HG02798 (cell line): ENCODE results near the gene TMEM214.
"Not testable (repeated sequence)": the region's sequence is repeated elsewhere in the genome, so short reads cannot be mapped to it uniquely, and the experiment has no call there.

Source experiments
- ATAC-seq: cut with Tn5 transposase; IDR thresholded peaks from one replicate; pipeline ENCODE4 v1.9.1; 2021; ENCODE audit warnings: mild to moderate bottlenecking; ENCODE audit not compliant: unreplicated experiment, poor library complexity

TMEM214 gene

DNA sequence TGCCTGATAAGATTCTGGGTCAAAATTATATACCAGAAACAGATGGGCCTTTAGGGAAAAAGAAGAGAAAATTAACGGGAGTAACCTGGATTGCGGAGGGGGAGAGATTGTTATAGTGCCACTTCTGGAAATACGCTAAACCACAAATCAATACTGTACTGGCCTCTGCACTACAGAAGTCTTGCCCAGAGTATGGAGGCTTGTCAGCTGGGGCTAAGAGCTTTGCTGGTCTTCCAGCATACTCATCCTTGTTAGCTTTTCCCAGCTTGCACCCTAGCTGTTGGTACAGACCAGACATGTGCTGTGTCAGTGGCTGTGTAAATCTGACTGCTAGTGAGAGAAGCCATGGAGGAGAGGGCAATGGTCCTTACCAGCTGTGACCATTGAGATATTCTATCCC, 27.6 kb downstream of the TMEM214 start:
- no peak for ATAC-seq

DNA sequence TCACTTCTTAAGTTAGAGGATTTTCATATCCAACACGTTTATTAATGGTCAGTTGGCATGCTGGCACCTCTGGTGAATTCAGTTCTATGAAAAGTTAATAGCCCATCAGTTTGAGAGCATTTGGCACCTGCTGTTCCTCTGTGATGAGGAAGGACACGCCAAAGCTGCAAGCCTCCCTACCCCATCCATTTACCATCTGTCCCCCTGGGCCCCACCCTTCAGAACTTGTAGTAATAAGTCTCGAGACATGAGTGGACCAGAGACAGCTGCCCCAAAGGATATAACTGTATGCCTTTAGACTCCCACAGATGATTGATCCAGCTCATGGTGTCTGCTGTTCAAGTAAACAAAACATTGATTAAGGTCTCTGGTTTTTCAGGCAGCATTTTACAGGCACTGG, 32.4 kb downstream of the TMEM214 start:
- no peak for ATAC-seq

DNA sequence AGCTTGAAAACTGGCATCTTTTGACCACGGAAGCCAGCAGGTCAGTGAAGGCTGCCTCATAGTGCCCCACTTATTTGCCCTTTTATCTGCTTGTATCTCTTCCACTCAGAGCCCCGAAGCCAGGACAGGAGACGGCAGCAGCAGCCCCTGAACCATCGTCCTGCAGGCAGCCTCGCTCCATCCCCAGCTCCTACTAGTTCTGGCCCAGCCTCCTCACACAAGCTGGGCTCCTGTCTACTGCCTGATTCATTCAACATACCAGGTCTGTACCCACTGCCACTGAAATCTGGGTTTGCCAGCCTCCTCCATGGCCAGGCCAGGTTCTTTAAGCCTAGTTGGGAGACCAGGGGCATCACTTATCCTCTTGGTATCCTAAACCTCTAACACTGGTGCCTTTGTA, 34.6 kb downstream of the TMEM214 start:
- ATAC-seq, result no peak

DNA sequence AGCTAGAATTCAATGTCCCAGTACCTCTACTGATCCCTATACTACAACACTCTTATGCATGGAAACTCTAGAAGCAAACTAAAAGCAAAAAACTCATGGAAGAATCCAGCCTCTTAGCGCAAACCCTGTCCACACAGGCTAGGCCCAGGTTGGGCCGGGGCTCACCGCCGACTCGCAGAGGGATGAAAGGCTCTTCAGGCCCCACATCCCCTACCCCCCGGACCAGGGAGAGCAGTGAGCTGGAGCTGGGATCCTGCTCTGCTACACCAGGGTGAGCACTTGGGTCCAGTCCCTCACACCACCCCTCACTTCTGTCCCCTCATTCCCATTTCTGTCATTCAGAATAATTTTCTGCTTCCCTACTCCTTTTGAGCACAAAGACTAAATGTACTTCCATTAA, 36.7 kb downstream of the TMEM214 start:
- no peak for ATAC-seq

DNA sequence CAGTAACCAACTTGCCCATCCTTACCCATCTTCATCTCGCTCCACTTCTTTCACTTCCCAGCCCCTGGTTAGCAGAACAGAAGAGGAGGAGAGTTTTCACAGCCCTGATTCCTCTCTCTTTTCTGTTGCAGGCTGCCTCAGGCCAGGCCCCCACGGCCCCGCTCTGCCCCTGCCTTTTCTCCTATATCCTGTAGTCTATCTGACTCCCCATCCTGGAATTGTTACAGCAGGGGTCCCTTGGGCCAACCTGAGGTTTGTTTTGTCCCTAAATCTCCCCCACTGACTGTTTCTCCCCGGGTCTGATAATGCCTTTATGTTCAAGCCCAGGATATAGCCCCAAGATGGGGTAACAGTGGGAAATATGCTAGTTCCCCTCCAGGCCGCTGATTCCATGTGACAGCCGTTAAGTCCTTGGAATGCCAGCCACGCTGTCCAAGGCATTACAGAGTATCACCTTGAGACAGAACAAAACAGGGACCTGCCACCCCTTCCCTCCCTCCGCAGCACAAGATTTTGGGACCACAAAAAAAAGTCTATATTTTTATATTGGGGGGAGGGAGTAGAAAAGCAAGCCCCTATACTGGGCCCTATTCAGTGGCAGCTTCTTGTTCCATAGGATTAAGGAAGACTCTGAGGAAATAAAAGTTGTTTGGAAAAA, 37.3 kb downstream of the TMEM214 start:
- ATAC-seq, result no peak

DNA sequence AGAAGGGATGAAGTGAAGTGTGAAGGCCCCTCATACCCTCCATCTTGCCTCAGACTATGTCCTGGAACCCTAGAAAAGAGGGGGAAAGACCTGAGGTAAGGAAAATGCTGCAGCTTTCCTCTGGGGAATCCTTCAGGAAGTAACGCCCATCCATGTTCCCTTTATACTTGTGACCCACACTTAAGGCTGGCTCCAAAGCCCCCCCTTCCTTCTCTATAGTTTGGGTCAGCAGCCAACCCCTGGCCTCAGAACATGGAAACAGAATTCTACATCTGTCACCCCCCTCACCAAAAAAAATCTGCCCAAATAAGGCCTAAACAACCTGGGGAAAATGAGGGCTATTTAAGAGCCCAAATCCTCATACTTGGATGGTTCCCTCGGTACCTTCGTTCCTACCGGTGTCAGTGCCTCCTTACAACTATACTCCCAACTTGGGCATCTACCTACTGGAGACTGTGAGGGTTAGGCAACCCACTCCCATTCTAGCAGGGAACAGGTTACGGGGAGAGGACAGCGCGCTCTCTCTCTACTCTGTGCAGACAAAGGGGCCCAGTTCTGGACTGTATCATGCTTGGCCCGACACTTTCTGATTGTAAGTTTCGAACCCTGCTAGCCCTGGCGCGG, 38.0 kb downstream of the TMEM214 start:
- ATAC-seq, result no peak

DNA sequence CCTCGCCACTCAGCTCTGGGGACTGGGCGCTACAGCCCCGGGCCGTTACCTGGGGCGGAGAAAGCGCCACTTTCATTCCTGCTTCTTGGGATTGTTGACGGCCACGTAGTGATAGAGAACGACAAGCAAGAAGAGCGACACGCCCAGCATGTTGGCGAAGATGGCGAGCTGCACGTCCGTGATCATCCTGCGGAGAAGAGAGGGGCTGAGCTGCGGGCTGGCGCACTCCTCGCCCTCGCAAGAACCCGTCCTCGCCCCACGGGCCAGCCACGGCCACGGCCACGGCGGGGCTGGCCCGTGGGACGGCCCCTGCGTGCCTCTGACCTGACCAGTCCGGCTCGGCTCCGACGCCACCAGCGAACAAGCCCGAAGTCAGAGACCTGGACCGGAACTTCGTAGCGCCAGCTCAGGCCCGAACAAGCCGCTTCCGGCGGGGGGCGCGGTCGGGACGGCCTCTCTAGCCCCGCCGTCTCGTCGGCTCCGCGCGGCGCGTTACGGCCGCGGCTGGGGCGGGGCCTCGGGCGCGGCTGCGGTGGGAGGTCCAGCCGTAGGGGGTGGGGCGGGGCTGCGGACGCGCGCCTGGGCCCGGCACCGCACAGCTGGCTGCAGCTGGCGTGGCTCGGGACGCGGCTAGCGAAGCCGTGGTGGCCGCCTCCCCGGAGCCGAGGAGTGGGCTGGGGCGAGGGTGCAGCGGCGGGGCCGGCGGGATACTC, 38.7 kb downstream of the TMEM214 start, which contains the start of gene OST4:
OST4 (minus strand) TSS at position 378 of the 713 bp plus-strand sequence.
- ATAC-seq, result peak; percentile 93

DNA sequence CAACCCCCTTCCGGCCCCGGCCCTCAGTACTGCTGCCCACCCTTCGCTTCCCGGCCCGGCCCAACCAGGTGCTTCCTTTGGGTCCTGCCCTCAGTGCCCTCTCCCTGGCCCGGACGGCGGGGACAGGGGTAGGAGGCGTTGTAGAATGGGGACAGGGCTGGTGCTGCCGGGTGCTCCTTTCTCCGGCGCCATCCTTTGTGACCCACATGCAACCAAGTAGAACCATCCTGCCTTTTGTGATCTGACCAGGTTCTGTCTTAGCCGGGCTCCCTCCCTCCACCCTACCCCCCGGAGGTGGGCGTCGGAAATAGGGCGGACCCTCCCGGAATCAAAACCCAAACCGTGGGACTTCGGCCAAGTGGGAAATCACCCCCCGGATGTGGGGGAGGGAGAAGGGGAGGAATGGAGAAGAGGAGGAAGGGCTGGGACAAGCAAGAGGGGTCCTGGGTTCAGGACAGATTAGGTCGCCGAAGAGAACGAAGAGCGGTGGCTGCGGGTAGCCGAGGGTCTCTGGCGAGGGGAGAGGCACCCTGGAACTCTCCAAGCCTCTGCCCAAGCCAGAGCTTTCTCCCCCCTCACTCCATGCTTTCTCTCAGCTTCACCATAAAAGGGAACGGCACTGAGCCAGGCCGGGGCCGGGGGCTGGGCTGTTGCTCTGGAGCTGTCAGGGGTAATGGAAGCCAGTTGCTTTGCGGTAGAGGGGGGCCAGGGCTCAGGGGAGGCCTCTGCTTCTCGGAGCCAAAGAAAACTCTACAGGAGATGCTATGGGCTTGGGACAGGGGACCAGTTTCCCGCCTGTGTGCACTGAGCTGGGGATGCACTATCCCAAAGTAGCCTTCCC, 39.4 kb downstream of the TMEM214 start:
- ATAC-seq, result no peak

DNA sequence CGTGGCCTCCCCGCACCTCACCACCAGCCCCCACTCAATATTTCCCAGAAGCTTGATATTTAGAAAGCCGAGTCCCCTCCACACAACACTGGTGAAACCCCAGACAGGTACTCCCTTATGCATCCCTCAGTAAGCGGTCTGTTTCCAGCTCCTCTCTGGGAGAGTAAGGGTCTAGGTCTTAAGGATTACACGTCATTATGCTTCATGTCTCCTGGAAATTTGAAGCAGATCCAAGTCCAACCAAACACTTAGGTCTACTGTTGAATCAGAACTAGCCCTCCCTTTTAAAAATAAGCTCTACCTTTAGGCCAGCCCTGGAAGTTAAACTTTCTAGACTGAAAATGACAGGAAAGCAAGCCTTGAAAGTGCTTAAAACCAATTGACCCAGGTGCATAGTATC, 40.2 kb downstream of the TMEM214 start:
- ATAC-seq, result no peak

DNA sequence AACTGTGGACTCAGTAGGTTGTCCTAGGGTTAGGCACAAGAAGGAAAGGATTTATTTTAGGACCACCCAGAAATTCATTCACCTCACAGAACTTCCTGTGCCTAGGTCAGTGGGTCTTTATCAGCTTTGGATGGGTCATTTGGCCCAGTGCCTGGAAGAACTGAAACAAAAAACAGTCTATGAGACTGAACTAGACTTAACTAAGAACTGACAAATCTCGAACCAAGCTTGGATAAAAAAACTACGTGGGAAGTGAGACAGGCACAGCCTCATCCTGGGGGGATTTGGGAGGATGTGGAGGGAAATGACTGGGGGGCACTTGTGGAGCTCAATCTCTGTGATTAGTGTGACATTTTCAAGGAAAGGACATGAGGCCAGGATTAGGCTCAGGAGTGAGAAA, 41.0 kb downstream of the TMEM214 start:
- no peak for ATAC-seq

DNA sequence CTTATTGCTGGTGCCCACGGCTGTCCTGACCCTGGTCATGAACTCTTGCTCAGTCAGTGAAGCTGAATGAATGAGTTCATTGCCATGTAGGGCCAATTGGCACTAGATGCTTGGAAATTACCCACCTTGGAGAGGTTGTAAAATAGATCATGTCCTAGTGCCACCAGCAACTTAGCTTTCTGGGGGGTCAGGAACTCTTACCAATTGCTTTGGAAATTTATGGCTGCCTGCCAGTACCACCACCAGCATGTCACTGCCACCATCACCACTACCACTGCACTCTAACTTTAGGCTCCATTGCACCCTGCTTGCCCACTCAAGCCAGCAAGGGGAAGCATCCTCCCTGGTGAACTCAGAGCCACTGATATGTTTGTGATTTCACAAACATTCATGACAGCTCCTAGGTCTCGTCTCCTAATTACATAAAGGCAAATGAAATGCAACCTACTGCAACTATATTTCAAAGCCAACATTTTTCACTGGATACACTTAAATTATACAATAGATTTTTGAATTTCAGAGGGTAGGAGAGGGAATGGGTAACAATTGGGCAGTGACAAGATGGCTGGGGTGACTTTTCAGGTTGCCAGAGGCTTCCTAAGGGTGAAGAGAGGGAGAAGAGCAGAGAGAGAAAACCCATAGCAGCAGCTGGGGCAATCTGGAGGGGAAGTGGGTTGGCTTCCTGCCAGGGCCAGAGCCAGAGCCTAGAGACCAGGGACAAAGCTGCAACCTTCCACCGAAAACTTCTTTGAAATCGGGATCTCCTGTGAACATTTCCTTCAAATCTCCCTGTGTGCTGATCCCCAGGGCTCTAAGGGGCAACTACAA, 42.2 kb downstream of the TMEM214 start:
- no peak for ATAC-seq

DNA sequence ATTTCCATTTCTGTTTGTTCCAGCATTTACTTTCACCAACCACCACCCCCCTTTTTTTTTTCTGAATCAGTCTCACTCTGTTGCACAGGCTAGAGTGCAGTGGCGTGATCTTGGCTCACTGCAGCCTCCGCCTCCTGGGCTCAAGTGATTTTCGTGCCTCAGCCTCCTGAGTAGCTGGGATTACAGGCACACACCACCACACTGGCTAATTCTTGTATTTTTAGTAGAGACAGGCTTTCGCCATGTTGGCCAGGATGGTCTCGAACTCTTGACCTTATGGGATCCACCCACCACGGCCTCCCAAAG, 42.8 kb downstream of the TMEM214 start:
- not testable (repeated sequence) for ATAC-seq

DNA sequence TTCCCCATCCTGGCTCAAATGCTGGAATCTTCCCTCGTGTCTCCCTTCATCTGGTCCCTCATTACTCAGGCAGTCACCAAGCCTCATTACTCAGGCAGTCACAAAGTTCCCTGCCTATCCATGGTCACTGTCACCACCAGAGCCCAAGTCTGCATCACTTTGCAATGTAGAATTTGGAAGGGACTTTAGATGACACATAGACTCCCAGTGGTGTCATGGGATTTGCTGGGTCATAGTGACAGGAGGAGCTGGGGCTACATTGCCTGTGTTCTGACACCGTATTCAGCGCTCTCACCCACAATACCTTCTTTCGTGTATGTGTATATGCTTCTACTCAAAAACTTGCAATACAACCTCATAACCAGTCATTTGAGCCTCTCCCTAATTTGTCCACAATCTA, 43.6 kb downstream of the TMEM214 start:
- no peak for ATAC-seq

DNA sequence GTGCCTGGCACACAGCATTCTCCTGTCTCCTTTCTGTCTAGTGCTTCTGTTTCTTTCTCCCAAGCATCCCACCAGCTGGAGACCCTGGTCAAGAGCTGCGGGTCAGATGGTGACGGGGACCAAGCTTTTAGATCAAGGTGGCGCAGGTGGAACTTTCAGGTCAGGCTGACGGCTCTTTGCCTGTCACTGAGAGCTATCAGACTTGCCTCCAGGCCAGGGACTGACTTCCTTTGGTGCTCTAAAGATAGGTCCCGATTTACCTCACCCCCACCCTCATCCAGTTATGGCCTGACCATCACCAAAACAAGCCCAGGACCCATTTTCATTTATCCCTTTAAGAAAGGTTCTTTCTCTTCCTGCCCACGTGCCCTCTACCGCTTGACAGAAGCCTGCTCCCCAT, 44.5 kb downstream of the TMEM214 start:
- no peak for ATAC-seq

DNA sequence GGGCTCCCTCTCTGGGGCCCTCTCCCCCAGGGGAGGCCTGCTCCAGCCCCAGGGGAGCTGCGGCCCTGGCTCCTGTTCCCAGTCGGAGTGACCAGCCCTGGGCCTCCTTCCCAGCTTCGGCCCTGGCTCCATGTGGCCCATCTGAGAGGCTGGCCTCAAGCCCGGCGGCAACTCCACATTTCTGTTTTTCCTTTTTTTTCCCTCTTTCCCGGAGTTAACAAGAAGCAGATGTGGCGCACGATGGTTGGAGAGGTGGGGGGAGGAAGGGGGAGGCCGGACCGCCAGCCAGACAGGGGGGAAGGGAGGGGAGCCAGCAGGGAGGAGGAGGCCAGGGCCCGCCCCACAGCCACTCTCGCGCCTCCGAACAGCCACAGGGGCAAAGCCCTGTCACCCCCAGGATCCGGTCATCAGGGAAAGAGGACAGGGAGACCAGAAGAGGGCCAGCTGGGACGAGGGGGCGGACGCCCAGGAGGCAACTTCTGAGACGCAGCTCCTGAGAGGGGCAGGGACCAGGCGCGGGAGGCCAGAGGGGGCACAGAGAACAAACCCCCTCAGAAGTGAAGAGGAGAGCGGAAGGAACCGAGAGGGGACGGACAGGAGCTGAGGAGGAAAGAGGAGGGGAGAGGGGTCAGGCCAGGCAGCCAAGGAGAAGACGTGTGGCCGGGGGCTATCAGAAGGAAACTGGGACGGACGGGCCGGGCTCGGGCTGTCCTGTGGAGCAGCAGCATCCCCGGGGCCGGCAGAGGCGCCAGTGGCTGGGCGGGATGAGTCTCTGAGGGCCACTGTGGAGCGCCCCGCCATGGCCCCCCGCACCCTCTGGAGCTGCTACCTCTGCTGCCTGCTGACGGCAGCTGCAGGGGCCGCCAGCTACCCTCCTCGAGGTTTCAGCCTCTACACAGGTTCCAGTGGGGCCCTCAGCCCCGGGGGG, 45.8 kb downstream of the TMEM214 start, which contains the start of gene EMILIN1:
EMILIN1 (plus strand) TSS at position 349 of the 928 bp plus-strand sequence; CDS start at position 800, 451 bp downstream.
- ATAC-seq, result no peak

DNA sequence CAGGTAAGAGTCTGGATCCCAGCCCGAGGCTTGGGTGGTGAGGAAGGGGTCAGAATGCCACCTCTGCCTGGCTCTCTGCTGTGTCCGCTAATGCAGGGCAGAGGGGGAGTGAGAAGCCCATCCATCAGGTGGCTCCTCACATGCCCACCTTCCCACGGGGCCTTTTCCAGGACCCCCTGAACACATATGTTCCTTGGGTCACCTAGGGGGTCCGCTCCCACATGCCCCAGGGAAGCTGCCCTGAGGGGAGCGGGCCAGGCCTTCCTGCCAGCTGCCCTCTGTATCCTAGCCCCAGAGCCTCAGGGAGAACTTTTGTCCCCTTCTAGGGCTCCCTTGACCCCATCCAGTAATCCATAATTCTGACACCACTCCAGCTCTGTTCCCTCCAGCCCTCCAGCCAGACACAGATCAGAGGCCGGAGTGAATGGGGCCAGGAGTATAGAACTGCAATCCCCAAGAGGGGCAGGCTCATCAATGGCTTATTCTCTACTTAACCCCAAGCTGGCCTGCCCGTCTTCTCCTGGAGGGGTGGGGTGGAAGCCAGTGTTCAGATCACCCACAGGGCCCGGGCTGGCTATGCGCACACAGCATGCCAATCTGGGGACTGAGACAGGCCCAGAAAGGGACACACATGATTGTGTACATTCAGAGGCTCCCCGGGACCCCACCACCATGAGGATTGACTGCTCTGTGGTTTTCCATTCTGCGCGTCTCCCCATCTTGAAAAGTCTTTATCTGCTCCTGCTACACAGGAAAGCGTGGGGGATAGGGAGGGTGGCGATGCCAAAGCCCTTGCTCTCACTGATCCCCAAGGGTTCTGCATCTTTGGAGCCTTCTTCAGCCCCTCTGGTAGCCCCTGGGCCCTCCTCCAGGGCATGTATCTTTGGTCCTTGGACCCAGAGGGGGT, 46.7 kb downstream of the TMEM214 start:
- ATAC-seq, result no peak

DNA sequence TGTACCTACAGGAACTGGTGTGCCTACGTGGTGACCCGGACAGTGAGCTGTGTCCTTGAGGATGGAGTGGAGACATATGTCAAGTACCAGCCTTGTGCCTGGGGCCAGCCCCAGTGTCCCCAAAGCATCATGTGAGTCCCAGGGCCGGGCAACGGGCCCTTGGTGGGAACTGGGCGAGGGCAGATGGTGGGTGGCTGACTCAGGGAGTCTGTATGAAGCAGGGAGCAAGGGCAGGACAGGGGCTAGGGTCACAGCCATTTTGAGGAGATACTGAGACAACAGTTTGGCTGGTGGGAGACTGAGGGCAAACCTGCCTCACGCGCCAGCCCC, 47.3 kb downstream of the TMEM214 start:
- no peak for ATAC-seq

DNA sequence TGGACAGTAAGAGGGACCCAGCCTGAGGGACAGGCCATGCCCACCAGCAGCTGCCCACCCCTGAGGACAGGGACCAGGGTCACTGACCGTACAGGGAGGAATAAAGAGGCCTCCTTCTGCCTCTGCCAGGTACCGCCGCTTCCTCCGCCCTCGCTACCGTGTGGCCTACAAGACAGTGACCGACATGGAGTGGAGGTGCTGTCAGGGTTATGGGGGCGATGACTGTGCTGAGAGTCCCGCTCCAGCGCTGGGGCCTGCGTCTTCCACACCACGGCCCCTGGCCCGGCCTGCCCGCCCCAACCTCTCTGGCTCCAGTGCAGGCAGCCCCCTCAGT, 47.8 kb downstream of the TMEM214 start:
- no peak for ATAC-seq
